Stimulated activated CD4-positive, alpha-beta T cell treated with anti-CD3 and anti-CD28 coated beads, Interleukin-12 subunit alpha, Interleukin-12 subunit beta, amount 100 ng/mL, for 48 hours (primary cell): ENCODE measurements around the gene MAP3K21.

Source experiments
- DNase-seq, 3 donors: peaks; one replicate each; pipeline ENCODE4 v3.0.0-alpha.2; 2020; ENCODE audit warnings: low read depth in 2 of 3, low spot score in 1 of 3

MAP3K21 gene

GRCh38 chr1:233432916-233433315, 105.4 kb downstream of the MAP3K21 start:
- DNase-seq = no peak

DNA sequence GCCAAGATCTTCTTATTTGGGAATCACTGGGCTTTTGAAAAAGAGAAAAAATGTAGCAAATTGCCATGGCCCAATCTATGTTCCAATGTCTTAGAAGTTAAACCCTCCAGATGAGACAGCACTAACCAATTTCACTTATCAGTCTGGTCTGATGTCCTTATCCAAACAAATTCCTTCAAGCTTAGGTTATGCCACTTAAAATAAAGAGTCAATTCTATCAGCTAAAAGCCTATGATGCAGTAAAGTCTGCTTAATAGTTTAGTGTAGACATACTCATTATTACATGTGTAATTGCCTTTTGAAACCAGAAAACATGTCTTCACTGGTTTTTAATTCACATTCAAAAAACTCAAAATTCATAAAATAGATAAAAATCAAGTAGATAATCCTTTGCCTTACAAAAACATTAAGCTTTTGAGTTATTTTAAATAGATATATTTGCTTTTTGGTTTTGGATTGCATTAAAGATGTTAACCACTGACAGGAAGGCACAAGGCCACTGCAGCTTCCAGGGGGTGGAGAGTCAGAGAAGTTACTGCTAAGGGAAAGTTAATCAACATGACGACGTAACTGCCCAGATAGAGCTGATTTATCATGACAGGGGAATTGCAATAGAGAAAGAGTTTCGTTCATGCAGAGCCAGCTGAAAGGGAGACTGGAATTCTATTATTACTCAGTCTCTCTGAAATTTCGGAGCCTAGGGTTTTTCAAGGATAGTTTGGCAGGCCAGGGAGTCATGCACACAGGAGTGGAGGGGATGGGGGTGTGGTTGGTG, 106.1 kb downstream of the MAP3K21 start:
- DNase-seq = no peak
